HG03442 (cell line): ENCODE measurements around the gene SLC16A8.

ENCODE experiments used
- ATAC-seq: cut with Tn5 transposase; IDR thresholded peaks from one replicate; pipeline ENCODE4 v1.9.1; 2021; ENCODE audit warnings: mild to moderate bottlenecking, moderate library complexity; ENCODE audit not compliant: unreplicated experiment

SLC16A8 gene

DNA sequence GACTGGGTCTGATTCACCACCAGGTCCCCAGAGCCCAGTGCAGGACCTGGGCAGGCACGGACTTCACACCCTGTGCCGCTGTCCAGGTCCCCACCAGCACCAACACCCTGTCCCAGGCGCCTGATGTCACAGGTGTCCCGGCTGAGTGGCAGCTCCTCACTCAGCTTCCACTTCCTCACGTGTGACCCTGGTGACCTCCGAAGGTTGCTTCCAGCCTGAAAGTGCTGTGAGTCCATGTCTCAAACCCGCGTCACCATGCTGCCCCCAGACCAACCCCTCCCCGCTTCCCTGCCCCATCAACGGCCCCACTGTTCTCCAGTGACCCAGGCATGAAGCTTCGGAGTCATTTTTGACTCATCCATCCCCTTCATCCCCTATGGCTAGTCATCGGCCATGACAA, 52.5 kb downstream of the SLC16A8 start:
- ATAC-seq = no peak

DNA sequence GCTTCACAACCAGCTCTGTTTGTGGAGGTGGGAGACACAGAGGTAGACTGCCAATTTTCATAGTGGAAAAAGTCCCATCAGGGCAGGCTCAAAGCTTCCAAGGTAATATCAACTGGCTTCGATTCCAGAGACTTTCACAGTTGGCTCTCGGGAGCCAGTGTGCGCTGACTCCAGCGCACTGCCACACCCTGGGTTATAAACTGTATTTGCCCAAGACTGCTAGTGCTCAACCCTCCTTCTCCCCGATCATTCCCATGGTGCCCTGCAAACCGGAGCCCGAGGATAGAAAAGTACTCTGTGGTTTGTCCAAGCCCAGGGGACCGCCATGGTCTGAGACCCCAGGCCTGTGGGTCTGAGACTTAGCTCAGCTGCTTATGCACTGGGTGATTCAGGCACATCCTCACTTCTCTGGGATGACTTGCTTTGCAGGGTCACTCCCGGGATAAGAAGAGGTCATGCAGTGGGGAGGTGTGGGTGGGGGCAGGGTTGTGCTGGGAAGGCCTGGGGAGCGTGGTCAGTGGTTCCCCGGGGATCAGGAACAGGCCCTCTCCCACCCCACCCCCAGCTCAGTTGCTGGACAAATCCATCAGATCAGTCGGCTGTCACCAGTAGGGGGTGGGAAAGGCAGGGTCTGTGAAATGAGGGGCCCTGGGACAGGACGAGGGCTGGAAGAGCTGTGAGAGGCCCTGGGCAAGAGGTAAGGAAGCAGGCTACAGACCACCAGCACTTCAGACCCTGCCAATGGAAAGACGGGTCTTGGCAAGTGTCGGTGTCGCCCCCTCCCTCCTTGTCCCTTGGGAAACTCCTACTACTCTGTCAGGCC, 53.5 kb downstream of the SLC16A8 start:
- no peak for ATAC-seq

DNA sequence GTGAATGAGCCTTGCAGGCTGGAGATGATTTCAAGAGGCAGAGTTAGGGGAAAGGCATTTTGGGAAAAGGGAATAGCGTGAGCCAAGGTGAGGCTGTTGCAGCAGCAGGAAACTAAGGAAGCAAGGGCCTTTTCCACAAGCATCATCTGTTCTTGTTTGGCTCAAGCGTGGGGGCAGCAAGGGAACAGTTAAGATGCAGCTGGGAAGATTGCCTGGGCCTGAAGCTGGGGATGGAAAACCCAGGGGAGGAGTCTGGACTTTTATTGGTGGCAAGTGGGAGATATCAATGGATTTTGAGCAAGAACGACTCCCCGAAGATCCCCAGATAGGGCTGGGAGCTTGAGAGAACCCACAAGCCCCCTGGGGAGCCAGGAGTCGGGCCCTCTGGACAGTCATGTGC, 54.1 kb downstream of the SLC16A8 start:
- ATAC-seq = no peak

DNA sequence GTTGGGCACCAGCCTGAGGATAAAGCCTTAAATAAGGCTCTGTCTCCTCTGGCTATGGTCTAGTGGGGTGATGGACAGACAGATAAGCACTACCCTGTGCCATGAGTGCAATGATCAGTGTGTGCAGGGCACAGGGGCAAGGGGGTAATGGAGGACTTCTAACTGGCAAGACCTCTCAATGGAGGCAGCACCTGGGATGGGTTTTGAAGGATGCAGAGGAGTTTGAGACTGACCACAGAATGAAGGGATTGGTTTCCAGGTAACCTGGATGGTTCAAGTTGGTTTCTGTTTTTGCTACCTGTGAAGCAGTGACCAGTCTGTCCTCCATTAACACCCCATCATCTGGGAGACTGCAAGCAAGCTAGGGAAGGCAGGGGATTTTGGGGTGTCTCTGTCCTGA, 54.6 kb downstream of the SLC16A8 start:
- no peak for ATAC-seq

DNA sequence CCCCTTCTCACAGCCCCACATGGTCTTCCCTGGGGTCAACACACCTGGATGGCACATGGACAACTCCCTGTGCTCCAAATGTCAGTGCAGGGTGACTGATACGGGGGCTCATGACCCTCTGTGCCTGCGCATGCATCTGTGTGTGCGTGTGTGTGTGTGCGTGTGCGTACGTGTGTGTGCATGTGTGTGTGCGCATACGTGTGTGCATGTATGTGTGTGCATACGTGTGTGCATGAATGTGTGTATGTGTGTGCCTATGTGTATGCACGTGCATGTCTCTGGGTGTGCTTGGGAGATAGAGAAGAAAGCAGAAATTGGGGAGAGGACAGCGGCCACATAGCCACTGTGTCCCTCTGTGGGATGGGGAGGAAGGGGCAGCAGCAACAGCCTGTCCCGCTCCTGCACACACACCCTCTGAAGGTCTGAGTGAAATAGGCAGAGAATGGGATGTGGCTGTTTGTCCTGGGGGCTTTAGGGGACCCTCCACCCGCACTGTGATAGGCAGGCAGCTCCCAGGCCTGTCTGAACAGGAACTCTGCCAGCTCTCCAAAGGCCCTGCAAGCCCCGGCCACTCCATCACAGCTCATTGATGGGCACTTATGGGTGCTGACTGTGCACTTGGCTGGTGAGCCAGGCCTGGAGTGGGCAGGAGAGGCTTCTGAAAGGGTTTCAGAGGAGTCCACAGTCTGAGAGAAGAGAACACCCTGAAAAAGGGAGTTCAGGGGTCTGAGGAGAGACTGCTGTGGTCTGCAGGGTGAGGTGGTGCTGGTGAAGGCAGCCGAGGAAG, 55.4 kb downstream of the SLC16A8 start:
- no peak for ATAC-seq
